CD4-positive, alpha-beta T cell treated with Interleukin-12 subunit alpha and Interleukin-12 subunit beta, for 1 hour (primary cell): ENCODE results near the gene TRIM68.

Source experiments
- DNase-seq: peaks from one replicate; pipeline ENCODE4 v3.0.0-alpha.2; 2020

The TRIM68 gene

GRCh38 chr11:4606231-4607015 lies 1.6 kb downstream of the TRIM68 start:
- DNase-seq: no peak

GRCh38 chr11:4605057-4605456 lies 3.0 kb downstream of the TRIM68 start:
- DNase-seq: no peak

DNA sequence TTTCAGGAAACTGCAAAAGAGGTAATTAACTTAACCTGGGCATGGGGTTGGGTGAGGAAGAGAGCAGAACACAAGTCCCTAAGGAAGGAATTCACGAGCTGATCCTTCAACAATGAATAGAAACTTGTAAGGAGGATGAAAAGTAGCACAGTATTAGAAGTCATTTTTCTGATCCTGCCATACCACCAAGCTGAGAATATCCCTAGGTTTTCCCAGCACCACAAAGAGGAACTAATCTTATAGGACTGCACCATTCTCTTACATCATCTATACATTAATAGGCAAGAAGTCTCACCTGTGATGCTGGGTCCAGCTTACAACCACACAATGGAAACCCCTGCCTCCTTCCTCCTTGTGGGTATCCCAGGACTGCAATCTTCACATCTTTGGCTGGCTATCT lies 14.3 kb downstream of the TRIM68 start, which contains the start of gene OR52I1:
Gene OR52I1, plus strand, starts transcription at position 301 of the 400 bp plus-strand sequence. Its CDS starts 0 bp downstream, at position 301.
- no peak for DNase-seq

- DNase-seq: no peak
Observed at GRCh38 chr11:4589017-4589416, 19.0 kb downstream of the TRIM68 start.

GRCh38 chr11:4581443-4581842 lies 26.6 kb downstream of the TRIM68 start, which contains the start of gene OR52I2:
TSS of gene OR52I2 (plus strand) at chr11:4581743.
- DNase-seq: no peak

DNA sequence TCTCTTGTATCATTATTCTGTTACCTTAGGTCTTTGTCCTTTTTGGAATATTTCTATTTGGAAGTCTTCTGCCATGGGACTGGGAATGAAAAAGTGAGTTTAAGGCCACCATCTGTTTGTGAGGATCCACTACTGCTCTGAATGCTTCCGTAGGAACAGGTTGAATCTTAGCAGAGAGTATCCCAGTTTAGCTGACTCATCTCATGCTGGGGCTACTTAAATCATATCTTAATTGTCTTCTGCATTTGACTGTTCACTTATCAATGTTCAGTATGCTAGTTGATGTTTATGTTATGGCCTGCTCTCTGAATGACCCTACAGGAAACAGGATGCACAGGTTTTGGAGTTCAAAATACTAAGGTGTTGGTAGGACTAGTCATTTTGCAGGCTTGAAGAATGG lies 27.9 kb downstream of the TRIM68 start:
- no peak for DNase-seq

DNA sequence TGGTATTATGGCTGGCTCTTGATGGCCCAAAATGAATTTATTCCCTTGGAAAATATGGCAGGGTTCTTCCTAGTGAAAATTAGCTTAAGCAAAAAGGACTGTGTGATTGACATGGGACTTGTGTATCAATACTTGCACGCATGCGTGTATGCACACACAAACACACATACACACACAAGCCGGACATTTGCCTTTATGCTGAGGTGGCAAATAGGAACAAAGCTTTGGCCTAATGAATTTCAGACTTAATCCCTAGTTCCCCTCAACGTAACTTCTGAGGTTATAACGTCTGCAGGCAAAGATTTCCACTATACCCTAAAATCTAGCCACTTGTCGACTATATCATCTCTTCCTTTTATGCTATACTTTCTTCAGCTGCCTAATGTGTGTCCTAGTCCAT lies 29.4 kb downstream of the TRIM68 start:
- DNase-seq: no peak

- DNase-seq: no peak
Observed at GRCh38 chr11:4577761-4578160, 30.3 kb downstream of the TRIM68 start.

DNA sequence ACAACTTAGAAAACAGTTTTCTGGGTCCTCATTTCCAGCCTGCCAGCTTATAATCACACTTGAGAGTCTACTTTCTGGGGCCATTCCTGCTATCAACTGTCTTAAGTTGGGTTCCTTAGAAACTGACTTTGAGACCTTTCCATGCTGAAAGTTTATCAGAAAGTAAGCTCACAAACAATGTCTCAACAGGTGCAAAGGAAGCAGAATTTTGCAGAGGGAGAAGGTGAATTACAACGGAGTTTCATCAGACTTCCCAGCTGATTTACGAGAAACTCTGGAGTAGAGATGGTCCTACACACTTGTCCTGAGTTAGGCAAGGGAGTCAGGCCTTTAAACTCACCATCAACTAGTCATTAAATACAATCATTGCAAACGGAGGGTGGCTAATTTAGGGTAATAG lies 31.2 kb downstream of the TRIM68 start:
- DNase-seq: no peak

DNA sequence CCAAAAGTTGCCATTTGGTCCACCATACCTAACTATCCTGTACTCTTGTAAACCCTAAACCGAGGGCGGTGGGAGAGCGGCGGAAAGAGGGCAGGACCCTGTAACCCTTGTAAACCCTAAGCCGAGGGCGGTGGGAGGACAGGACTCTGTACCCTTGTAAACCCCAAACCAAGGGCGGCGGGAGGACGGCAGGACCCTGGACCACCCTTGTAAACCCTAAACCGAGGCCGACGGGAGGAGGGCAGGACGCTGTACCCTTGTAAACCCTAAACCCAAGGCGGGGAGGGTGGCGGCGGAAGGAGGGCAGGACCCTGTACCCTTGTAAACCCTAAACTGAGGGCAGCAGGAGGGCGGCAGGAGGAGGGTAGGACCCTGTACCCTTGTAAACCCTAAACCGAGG lies 39.0 kb downstream of the TRIM68 start:
- no peak for DNase-seq

- no peak for DNase-seq
Observed at GRCh38 chr11:4565371-4565770, 42.7 kb downstream of the TRIM68 start.

DNA sequence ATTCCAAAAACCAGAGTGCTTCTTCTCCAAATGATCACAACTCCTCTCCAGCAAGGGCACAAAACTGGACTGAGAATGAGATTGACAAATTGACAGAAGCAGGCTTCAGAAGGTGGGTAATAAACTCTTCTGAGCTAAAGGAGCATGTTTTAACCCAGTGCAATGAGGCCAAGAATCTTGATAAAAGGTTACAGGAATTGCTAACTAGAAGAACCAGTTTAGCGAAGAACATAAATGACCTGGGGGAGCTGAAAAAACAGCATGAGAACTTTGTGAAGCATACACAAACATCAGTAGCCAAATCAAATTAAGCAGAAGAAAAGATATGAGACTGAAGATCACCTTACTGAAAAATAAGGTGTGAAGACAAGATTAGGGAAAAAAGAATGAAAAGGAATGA lies 47.6 kb downstream of the TRIM68 start:
- DNase-seq: no peak

GRCh38 chr11:4559527-4560440 lies 48.2 kb downstream of the TRIM68 start:
- DNase-seq: no peak

- no peak for DNase-seq
Observed at GRCh38 chr11:4551346-4551979, 56.6 kb downstream of the TRIM68 start.
